ENCODE measurements around the gene MSI2.

DNA sequence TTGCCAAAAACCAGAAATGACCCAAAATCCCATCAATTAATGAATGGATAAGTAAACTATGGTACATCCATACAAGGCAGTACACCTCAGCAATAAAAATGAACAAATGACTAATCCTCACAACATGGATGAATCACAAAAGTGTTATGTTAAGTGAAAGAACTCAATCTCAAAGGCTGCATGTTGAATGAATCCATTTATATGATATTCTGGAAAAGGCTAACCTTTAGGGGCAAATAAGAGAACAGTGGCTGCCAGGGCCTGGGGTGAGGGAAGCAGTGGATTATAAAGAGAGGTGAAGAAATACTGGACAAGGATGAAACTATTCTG lies 46.1 kb upstream of the MSI2 start:
- TF ChIP-seq FOXM1 (IDR thresholded peaks at IDR 0.05; ENCODE audit: borderline replicate concordance, low read depth): no peak
- TF ChIP-seq TAF1 (IDR thresholded peaks at IDR 0.05; ENCODE audit: low read depth): no peak

Data from Ishikawa (cell line).